ENCODE data around the gene ZCCHC7.
"Not testable (repeated sequence)": the region's sequence is repeated elsewhere in the genome, so short reads cannot be mapped to it uniquely, and the experiment has no call there.

ZCCHC7 gene

DNA sequence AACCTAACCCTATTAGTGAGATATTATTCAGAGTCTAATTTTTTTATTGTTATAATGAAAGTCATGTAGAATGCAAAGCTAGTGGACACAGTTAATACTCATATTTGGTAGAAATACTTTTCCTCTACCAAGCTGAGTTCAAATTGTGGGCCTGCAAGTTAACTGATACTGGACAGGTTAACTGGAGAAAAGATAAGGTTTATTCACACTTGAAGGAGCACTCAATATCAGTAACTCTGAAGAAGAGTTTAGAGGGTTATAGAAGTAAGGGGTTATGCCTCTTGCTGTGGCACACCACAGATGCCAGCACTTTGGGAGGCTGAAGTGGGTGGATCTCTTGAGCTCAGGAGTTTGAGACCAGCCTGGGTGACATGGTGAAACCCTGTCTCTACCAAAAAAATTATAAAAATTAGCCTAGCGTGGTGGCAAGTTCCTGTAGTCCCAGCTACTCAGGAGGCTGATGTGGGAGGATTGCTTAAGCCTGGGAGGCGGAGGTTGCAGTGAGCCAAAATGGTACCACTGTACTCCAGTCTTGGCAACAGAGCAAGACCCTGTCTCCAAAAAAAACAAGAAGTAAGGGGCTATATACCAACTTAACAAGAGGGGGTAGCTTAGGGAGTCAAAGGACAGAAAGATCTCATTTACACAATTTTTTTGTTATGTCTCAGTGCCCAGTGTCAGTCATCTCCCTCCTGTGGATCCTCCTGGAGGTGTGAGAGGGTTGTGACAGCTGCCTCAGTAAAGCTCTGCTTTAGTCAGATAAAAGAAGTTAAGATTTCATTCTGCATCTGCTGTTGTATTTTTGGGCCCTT, 180.9 kb downstream of the ZCCHC7 start:
- no peak for DNase-seq

DNA sequence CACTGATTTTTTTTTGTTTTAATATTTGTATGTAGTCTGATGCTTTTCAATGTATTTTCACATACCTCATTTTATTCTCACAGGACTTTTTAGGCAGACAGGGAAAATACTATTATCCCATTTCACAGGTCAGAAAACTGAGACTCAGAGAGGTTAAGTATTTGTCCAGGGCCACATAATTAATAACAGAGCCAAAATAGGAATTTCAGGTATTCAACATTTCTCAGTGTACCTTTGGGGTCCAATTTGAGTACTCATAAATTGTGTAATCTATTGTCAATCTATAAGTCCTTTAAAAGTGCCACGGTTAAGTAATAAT, 181.4 kb downstream of the ZCCHC7 start:
- no peak for DNase-seq

DNA sequence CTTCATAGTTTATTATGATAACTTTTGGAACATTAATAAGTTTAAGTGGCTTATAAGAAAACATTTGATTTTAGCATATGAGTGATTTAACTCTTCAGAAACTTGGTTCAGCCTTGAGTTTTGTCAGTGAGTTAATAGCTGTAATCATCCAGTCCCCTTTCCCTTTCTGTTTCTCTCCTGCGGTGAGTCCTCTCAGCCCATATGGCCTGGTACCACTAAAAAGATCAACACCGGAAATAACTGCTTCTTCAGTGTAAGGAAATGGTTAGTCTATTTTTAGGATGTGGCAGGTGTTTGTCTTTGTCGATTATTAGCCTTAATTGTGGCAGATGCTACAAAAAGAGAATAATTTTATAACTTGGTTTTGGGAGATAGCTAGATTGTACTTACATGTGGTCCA, 181.9 kb downstream of the ZCCHC7 start:
- DNase-seq, result peak; percentile 55

DNA sequence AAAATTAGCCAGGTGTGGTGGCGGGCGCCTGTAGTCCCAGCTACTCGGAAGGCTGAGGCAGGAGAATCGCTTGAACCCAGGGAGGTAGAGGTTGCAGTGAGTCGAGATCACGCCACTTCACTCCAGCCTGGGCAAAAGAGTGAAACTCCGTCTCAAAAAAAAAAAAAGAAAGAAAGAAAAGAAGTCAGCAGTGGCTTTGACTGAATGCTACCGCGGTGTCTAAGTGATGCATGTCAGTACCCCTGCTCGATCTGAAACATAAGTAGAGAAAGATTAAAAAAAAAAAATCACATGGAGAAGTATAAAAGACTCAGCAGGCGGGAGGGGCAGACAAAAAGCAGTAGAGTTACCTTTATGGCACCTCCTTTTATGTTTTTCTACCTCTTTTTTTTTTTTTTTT, 182.9 kb downstream of the ZCCHC7 start:
- not testable (repeated sequence) for DNase-seq

DNA sequence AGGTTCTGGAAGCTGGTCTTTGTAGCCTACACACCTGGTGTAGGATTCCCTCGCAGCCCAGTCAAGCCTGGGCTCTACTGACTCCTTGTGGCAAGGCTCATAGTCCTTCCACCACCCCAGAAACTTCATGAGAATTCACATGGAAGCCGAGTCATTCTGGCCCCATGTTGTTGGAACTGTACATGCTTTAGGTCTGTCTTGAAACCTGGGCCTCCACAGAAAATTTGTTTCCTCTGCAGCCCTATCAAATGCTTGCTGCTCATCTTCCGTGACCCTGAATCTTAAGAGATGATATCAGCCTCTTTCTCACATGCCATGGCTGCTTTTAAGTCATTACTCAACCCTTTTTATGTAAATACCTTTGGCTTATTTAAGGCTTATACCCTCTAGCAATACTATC, 188.8 kb downstream of the ZCCHC7 start:
- DNase-seq, result peak; percentile 35

DNA sequence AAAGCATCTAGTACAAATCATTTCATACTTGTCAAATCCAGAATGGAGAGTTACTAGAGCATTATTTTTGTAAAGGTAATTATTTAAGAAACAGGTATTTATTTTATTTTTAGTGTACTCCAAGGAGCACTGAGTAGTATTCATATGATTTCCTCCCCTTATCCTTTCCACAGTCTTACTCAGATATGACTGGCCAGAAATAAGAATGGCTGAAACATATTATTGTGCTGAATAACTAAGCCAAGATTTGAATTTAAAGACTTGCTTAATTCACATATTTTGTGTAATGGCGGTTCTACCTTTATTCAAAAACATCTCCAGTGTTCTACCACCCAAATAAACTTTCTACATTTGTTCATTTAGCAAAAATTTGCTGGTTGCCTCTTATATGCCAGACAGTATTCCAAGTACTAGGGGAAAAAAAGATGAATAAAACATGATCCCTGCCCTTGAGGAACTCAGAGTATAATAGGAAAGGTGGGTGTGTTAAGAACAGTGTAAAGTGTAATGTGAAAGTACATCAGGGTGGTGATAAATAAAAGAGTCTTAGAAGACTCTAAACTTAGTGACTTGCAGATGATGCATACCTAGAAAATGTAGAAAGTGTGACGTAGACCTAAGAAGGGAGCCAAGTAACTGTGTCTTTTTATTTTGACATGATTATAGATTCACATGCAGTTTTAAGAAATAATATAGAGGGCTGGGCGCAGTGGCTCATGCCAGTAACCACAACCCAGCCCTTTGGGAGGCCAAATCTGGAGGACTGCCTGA, 191.7 kb downstream of the ZCCHC7 start:
- no peak for DNase-seq

DNA sequence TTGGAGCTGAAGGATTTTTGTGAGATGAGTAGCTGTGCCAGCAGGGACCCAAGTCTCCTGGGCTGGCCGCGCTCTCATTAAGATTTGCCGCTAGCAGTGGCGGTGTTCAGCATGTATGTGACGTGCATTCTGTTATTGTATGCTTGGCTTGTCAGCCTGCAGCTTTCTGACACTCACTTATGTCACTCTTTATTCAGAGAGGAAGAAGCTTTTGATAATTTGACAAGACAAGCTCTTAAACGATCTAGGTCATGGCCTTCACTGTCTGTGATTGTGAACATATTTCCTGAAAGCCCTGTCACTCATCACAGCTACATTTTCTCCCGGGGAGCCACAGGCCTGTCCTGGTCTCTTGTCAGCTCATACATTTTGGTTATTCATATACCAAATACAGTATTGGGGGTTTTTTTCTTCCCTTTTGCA, 203.9 kb downstream of the ZCCHC7 start:
- peak; percentile 72 for DNase-seq

DNA sequence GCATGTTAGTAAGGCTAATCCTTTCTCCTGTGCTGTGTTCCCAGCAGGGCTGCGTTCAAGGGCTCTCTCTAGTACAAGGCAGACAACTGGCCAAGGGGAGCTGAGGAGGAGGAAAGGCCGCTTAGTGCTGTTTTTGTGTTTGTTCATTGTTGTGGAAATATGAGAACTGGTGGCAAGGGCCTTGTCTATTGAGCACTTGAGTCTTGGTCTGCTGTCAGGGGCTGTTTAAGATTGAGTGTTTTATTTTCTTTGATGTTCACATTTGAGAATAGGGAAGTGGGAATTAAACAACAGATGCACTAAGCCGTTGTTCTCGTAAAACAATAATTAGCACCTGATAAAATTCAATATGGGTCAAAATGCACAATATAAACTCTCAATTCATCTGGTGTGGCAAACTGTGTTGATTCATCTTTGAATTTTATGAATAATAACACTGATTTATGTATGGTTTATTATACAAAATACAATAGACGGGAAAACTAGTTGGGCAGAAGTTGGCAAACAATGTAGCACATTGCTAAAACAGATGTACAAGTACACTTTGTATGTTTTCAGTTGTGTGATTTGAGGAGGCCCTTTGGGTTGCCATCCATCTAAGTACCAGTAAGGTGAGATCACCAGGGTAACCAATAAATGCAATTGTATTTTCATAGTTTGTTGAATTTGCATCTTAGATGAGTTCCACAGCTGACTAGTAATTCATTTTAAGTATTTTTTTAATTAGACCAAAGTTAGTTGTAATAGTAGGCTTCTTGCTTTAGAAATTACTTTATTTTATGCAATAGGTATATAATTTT, 204.5 kb downstream of the ZCCHC7 start:
- DNase-seq, result no peak

DNA sequence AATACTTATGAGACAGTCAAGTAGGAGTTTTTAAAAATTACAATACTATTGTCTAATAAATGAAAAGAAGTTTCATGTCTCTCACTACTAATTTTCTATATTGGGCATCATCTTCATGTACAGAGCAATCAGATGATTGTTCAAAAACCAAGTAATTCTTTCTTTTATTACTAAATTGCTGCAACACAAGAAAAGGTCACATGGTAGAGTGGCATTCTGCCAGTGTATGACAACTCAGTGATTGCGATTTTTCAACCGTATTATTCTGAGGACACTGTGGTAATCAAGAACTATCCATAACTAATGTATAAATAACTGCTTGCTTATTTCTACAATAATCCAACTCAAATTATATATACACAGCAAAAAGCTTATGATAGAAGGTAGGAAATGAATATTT, 205.4 kb downstream of the ZCCHC7 start:
- DNase-seq, result no peak

DNA sequence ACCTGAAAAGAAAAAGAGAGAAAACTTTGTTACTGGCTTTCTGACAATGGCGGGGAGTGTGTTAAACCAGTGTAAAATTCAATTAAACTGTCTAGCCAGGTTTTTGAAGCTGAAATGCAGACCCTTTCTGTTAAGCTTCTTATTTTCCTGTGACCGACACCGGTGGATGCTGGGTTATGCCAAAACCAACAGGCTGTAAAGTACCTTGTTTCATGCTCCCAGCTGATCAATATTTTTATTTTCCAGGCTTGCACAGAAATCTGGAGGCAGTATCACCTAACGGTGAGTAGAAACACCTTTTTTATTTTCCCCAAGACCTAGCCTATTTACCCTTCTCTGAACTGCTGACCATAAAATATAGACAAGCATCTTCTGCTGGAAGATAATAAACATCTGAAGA, 207.2 kb downstream of the ZCCHC7 start:
- DNase-seq, result no peak

DNA sequence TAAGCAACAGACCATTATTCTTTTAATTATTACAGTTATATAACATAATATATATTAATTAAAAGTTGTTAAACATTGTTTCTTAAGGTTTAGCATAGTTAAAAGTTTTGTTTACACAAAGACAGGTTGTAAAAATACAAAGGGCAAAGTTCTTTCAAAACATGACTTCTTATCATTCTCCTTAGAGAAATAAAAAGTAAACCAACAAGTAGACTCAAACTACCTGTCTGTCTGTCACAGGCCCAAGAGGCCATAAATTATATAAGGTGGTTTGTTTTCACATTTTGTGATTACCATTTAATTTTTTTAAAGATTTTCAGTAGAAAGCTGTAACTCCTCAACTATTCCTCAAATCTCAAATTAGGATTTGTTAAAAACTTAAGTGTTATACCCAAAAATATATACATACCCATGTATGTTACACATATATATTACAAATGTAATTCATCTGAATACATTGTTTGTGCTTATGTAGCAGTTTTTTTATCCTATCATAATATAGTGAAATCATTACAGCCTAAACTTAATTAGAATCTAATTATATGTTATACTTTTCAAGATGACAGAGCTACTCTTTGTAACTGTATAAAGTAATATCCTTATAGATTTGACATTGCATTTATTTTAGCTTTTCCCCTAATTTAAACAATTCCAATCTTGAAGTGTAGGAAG, 208.3 kb downstream of the ZCCHC7 start:
- DNase-seq, result no peak

DNA sequence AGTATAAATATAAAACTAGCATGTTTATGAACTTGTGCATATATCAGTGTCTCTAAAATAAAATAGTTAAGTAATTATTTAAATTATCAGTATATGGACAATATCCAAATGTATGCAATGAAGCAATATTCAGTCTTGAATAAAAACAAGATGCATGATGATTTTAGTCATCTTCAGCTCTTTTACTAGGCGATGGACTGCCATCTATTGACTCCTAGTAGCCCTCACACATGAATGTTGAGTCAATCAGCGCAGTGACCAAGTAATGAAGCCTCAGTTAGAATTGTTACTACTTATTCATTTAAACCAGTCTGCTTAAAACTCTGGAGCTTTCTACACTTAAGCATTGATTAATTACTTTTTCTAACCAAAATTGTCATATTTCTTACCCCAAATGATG, 209.2 kb downstream of the ZCCHC7 start:
- no peak for DNase-seq

DNA sequence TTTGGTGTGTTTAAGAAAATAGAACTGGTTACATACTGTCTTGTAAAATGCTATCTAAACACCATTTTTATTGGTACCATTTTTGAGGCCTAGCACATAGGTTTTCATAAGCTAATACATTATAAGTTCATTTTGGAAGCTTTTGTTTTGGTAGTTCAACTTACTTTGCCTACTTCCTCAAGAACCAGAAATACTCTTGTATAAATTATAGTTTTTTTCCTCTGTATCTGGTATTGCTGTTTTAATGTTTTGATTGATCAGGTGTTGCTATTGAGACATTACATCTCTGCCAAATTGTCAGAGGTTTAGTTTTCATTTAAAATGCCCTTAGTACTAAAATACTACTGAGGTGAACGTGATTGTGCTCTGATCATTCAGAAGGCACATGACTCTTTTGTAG, 211.5 kb downstream of the ZCCHC7 start:
- DNase-seq, result no peak

DNA sequence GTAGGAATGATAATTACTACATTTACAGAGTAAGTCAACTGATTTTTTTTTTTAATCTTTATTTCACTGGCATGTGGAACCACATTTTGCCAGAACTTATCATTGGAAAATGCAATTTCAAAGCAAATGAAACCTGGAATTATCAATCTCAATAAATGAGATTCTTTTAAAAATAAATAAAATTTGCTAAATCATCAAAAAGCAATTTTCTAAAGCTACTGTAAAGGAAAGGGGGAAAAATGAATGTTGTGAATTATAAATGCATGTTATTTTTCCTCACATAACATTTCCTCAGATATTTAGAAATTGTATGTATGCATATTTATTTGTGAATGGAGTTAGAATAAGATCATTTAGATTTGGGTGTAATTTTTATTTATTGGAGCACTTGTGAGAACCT, 212.2 kb downstream of the ZCCHC7 start:
- DNase-seq, result no peak

DNA sequence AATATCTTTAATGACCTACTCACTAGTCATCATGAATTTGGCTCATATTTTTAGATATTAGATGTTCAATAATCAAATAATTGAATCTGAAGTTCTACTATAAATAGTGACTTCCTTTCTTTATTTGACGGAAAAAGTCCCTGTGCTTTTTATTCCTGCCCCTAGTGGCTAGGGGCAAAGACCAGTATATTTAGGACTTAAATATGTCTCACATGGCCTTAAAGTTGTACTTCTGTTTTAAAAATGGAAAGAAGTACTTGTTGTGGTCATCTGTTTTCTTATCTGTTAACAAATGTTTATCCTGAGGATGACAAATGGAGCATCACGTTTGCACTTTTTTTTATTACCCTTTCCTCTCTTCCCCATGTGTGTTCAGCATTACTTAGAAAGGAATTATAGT, 212.9 kb downstream of the ZCCHC7 start:
- DNase-seq, result no peak

DNA sequence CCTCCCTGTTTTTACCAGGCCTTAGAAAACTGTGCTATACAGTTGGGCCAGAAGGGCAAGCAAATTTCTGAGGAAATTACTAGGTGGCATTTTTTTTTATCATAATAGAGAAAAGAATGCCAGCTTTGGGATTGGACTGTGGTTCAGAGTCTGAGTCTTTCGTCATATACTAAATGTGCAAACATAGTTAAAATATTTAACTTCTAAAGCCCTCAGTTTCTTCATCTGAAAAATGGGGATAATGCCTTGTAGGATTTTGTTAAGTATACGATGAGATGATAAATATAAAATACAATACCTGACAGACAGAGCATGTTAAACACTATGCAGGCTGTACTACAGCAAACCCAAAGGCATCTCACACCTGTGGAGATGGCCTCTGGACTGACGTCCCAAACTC, 214.9 kb downstream of the ZCCHC7 start:
- DNase-seq, result no peak

DNA sequence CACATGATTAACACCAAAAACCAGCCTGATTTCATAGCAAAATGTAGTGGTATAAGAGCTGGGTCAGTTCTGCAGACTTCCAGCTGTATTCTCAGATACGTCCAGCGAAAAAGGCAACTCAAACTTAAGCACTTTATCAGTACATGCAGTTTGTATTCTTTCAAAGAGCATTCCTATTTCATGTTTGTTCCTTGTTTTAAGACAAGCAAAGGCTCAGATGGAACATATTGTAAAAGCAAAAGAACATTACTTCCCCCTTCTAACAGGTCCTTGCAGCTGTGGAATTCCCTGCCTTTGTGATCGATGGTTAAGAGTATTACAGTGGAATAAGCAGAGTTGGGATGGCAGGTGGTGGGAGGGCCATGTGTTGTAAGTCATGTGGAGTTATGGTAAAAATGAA, 215.8 kb downstream of the ZCCHC7 start:
- no peak for DNase-seq

DNA sequence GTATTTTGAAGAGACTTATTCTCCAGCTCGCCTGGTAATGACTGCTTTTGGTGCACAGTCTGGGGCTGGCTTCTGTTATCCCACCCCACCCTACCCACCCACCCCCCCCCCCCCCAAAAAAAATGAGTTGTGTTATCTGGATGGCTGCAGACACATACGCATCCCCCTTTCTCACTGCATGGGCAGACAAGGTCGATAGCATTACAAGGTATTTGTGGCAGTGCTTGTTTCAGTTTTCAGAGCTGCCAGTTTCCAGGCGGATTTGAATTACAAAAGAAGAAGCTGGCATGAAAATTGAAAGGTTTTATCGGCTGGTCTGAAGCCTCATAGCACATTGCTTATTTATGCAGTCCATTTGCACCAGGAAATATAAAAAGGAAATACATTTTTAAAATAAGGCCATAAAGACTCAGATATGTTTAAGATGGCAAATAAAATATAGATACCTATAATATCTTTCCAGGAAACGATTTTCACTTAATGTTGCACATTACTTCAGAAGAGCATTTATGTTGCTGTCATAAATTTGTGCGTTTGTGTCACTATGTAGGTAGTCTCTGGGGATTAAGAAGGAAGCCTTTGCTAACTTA, 217.0 kb downstream of the ZCCHC7 start:
- no peak for DNase-seq

DNA sequence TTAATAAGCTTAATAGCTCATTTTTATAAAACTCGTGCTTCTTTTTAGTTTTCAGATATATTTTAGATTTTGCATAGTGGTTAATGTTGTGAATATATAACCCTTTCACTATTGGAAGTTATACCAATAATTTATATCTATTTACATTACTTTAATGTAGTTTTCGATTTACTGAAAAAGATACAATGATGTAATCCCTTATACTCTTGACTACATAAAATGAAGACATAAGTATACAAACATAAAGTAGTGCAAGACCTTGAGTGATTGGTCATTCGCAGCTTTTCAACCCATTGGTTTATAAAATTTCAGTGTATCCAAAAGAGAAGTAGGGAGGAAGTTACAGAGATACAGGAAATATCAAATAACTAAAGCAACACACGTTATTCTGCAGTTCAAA, 217.8 kb downstream of the ZCCHC7 start:
- DNase-seq, result no peak

DNA sequence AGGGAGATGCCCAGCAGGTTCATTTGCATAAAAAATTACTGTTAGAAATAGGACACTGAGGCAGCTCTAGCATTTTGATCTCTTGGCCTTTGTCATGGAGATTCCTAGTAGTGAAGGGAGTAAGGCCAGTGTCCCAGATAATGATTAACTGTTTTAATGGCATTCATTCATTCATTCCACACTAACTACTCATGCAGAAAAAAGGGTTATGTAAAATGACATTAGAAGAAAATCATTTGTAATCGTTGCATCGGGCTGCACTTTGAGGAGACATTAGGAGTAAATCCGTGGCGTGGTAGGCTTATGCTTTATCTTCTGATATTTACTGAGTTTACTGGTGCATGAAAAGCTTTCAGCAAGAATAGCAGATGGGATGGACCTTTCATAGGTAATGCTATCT, 219.5 kb downstream of the ZCCHC7 start:
- no peak for DNase-seq

DNA sequence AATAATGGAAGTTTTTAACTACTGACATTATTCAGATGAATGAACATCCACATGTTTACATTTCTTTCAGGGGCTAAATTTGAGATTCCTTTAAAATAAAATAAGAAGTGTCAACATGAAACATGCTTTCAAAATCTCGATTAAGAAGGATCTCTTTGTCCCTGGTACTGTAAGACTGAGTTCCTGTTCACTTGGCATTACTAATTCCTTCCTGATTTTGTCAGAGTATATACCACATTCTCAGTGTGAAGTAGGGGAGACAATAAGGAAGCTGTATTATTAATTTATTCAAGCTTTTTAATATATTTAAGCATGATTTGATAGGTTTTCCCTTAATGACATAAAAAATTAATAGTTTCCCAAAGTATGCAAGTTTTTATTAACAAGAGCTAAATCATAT, 220.6 kb downstream of the ZCCHC7 start:
- DNase-seq, result no peak

DNA sequence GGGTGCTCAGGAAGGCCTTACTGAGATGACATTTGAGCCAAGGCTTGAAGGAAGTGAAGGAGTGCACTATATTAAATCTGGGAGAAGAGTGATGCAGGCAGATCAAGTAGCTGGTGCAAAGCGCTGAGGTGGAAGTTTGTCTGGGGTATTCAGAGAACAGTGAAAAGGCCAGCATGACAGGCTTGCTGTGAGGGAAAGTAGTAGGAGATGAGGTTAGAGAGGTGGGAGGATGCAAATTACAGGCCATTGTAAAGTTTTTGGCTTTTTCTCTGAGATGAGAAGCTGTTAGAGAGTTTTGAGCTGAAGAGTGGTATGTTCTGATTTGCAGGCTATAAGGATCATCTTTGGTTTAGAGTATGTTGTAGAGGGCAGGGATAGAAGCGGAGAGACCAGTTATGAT, 221.3 kb downstream of the ZCCHC7 start:
- DNase-seq, result no peak

DNA sequence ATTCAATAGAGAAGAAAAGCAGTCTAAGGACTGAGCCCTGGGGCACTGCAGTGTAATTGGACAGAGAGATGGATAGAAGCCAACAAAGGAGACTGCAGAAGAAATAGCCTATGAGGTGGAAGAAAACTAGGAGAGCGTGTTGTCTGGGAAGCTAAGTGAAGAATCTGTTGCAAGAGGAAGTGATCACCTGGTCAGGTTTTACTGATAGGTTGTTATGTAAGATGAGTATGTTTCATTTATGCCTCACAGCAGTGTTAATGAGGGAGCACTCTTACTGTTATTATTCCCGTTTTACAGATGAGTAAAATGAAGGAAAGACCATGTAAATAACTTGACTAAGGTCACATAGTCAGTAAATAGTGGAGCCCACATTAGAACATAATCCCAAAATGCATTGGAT, 222.1 kb downstream of the ZCCHC7 start:
- no peak for DNase-seq
